DND-41 (cell line): ENCODE measurements around the gene SH3BGR.

Source experiments
- ATAC-seq: fragments of 200-7000 bp; cut with Tn5 transposase; 3 replicates; pipeline ENCODE4 v1.9.1; 2021; ENCODE audit warnings: low read depth; ENCODE audit not compliant: insufficient read depth
- DNase-seq: peaks from one replicate; pipeline ENCODE4 v3.0.0-alpha.2; 2020
- H2AFZ ChIP-seq: 2 replicates; pipeline ENCODE4 v1.6.0; 2012; ENCODE audit warnings: low read depth, low read length
- H3K27ac ChIP-seq: 2 replicates; pipeline ENCODE4 v1.5.1; 2012; ENCODE audit warnings: low read length, inconsistent platforms
- H3K27me3 ChIP-seq: fragments of 200-600 bp; sonication (generic); 2 replicates; pipeline ENCODE4 v1.6.0; 2012; ENCODE audit warnings: low read length, mild to moderate bottlenecking, inconsistent platforms; ENCODE audit not compliant: insufficient read depth, poor library complexity
- H3K36me3 ChIP-seq: 2 replicates; pipeline ENCODE4 v1.5.1; 2012; ENCODE audit warnings: low read length, inconsistent platforms; ENCODE audit not compliant: insufficient read depth
- H3K4me1 ChIP-seq: 2 replicates; pipeline ENCODE4 v1.5.1; 2012; ENCODE audit warnings: mild to moderate bottlenecking, low read length; ENCODE audit not compliant: insufficient read depth
- H3K4me2 ChIP-seq: 2 replicates; pipeline ENCODE4 v1.6.0; 2012; ENCODE audit warnings: mild to moderate bottlenecking, moderate library complexity, low read length, inconsistent platforms; ENCODE audit not compliant: insufficient read depth
- H3K4me3 ChIP-seq, 2 experiments: fragments of 200-600 bp in 1 of 2; shearing (Covaris generic) in 1 of 2; 2 replicates each; pipeline ENCODE4 v1.5.1; 2012 to 2016; ENCODE audit warnings: inconsistent platforms in 2 of 2, low read length in 2 of 2, mild to moderate bottlenecking in 2 of 2, low read depth in 1 of 2, moderate library complexity in 1 of 2
- H3K79me2 ChIP-seq: 2 replicates; pipeline ENCODE4 v1.6.0; 2012; ENCODE audit warnings: low read length, inconsistent platforms; ENCODE audit not compliant: insufficient read depth
- H3K9ac ChIP-seq: 2 replicates; pipeline ENCODE4 v1.6.0; 2012; ENCODE audit warnings: low read depth, mild to moderate bottlenecking, inconsistent platforms, low read length, moderate library complexity
- H3K9me3 ChIP-seq: 2 replicates; pipeline ENCODE4 v1.5.1; 2012; ENCODE audit warnings: low read length, moderate library complexity, mild to moderate bottlenecking, inconsistent platforms; ENCODE audit not compliant: insufficient read depth, severe bottlenecking
- H4K20me1 ChIP-seq: 2 replicates; pipeline ENCODE4 v1.6.0; 2012; ENCODE audit warnings: low read length; ENCODE audit not compliant: insufficient read depth
- CTCF ChIP-seq: IDR thresholded peaks from 2 replicates; pipeline ENCODE4 v1.5.1; 2012; ENCODE audit warnings: borderline replicate concordance, low read length, moderate library complexity, mild to moderate bottlenecking; ENCODE audit not compliant: poor library complexity, severe bottlenecking; ENCODE audit errors: extremely low read depth
- EZH2 ChIP-seq: IDR thresholded peaks from 3 replicates; pipeline ENCODE4 v1.6.1; 2012; ENCODE audit warnings: borderline replicate concordance, low read depth, mild to moderate bottlenecking, moderate library complexity, low read length, inconsistent platforms; ENCODE audit not compliant: severe bottlenecking

The SH3BGR gene

GRCh38 chr21:39479814-39480182 lies 28.0 kb downstream of the SH3BGR start:
- H3K9me3 ChIP-seq = no peaks in the 10 kb centered on the region

DNA sequence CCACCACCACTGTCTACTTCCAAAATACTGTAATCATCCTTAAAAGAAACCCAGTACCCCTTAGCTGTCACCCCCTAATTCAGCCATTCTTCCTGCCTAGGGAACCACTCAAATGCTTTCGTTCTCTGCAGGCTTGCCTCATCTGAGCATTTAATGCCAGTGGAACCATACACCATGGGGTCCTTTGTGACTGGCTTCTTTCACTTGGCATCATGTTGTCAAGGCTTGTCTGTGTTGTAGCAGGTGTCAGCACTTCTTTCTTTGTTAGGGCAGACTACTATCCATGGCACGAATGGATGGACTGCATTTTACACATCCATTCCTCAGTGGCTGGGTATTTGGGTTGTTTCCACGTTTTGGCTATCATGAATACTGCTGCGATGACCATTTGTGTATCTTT lies 28.5 kb downstream of the SH3BGR start:
- Histone ChIP-seq H3K79me2 (no peaks in the 10 kb centered on the region), H3K27me3 (no peaks in the 10 kb centered on the region), H2AFZ (no peak overlapping the region), H3K27ac (no peak overlapping the region), H3K36me3 (no peaks in the 10 kb centered on the region), H3K4me2 (no peak overlapping the region), H3K9me3 (no peaks in the 10 kb centered on the region), H4K20me1 (no peaks in the 10 kb centered on the region), H3K4me1 (no peaks in the 10 kb centered on the region), H3K9ac (no peak overlapping the region), H3K4me3 (no peak overlapping the region)
- TF ChIP-seq EZH2 = no peak
- no peak for TF ChIP-seq CTCF
- DNase-seq (no peak), ATAC-seq (no peak)

More at GRCh38 chr21:39479814-39480182, 28.0 kb downstream of the SH3BGR start:
- Histone ChIP-seq H3K27me3 (no peaks in the 10 kb centered on the region), H3K79me2 (no peaks in the 10 kb centered on the region), H3K4me1 (no peaks in the 10 kb centered on the region), H3K36me3 (no peaks in the 10 kb centered on the region), H2AFZ (no peak overlapping the region), H3K27ac (no peak overlapping the region), H3K4me3 (no peak overlapping the region), H4K20me1 (no peaks in the 10 kb centered on the region), H3K9ac (no peak overlapping the region), H3K4me2 (no peak overlapping the region)
- no peak for ATAC-seq
- TF ChIP-seq EZH2 = no peak
- no peak for TF ChIP-seq CTCF
- DNase-seq = no peak

DNA sequence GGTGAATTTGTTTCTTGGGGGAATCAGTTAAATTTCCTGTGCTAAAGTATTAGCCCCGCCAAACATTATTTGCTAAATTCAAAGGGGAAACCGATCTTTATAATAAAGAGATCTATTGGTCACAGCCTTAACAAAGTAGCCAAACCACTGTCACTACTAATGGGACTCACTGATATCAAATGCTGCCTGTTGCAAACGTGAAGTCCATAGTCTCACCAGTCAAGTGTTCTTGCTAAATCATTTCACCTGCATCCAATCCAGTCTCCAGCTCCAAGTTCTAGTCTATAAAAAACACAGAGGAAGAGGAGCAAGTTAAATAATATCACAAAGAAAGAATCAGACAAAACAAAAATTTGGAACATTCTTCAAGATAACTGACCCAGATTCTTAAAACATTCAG lies 30.1 kb downstream of the SH3BGR start:
- Histone ChIP-seq H3K79me2 (no peaks in the 10 kb centered on the region), H3K36me3 (no peaks in the 10 kb centered on the region), H3K9me3 (no peaks in the 10 kb centered on the region), H3K4me3 (no peak overlapping the region), H3K9ac (no peak overlapping the region), H3K4me1 (no peaks in the 10 kb centered on the region), H3K27me3 (no peaks in the 10 kb centered on the region), H4K20me1 (no peaks in the 10 kb centered on the region), H3K27ac (no peak overlapping the region), H2AFZ (no peak overlapping the region), H3K4me2 (no peak overlapping the region)
- no peak for TF ChIP-seq CTCF
- TF ChIP-seq EZH2 = no peak
- DNase-seq (no peak), ATAC-seq (no peak)

- Histone ChIP-seq H3K4me1 (no peaks in the 10 kb centered on the region), H3K79me2 (no peaks in the 10 kb centered on the region), H3K27ac (no peak overlapping the region), H3K9ac (no peak overlapping the region), H3K9me3 (no peaks in the 10 kb centered on the region), H3K4me2 (no peak overlapping the region), H4K20me1 (no peaks in the 10 kb centered on the region), H2AFZ (no peak overlapping the region), H3K4me3 (no peak overlapping the region), H3K36me3 (no peaks in the 10 kb centered on the region), H3K27me3 (no peaks in the 10 kb centered on the region)
- DNase-seq = no peak
- TF ChIP-seq EZH2 (no peak), CTCF (no peak)
- no peak for ATAC-seq
Measured at GRCh38 chr21:39483917-39484316, 32.1 kb downstream of the SH3BGR start.
